ENCODE measurements around the gene KTI12.

Gene KTI12

DNA sequence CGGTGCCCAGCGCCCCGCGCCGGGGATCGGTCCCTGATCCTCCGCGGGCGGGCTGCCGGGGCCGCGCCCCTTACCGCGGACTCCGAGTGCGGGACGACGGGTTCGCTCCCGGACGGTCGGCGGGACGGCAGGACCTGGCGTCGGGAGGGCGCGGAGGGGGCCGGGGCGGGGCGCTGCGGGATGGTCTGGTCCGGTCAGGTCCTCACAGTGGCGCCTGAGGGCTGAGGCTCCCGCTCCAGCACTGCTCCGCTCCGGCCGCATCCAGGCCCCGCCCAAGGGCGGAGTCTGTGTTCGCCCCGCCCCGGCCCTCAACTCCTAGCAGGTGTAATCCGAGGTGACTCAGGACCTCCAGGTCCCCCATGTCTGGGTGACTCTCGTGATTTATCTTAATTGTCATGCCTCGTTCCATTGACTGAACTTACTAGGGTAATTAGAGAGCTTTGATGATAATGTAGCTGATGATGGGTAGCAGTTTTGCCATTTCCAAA, 43.1 kb downstream of the KTI12 start, which contains the start of gene RAB3B:
RAB3B (minus strand) TSS at position 223 of the 488 bp plus-strand sequence. CDS start 13,583 bp downstream, outside the sequence.
- peak; percentile 84 for DNase-seq (ENCODE audit: low spot score)
- ChIA-PET CTCF (no interaction called here), POLR2A (ENCODE audit: low non-redundant PET) (no interaction called here)
- TF ChIP-seq, protein P1, sequence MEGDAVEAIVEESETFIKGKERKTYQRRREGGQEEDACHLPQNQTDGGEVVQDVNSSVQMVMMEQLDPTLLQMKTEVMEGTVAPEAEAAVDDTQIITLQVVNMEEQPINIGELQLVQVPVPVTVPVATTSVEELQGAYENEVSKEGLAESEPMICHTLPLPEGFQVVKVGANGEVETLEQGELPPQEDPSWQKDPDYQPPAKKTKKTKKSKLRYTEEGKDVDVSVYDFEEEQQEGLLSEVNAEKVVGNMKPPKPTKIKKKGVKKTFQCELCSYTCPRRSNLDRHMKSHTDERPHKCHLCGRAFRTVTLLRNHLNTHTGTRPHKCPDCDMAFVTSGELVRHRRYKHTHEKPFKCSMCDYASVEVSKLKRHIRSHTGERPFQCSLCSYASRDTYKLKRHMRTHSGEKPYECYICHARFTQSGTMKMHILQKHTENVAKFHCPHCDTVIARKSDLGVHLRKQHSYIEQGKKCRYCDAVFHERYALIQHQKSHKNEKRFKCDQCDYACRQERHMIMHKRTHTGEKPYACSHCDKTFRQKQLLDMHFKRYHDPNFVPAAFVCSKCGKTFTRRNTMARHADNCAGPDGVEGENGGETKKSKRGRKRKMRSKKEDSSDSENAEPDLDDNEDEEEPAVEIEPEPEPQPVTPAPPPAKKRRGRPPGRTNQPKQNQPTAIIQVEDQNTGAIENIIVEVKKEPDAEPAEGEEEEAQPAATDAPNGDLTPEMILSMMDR (conservative IDR thresholded peaks at IDR 0.05; ENCODE audit: low read depth): no peak
- no peak within 1 kb of the TSS for H3K27ac ChIP-seq

DNA sequence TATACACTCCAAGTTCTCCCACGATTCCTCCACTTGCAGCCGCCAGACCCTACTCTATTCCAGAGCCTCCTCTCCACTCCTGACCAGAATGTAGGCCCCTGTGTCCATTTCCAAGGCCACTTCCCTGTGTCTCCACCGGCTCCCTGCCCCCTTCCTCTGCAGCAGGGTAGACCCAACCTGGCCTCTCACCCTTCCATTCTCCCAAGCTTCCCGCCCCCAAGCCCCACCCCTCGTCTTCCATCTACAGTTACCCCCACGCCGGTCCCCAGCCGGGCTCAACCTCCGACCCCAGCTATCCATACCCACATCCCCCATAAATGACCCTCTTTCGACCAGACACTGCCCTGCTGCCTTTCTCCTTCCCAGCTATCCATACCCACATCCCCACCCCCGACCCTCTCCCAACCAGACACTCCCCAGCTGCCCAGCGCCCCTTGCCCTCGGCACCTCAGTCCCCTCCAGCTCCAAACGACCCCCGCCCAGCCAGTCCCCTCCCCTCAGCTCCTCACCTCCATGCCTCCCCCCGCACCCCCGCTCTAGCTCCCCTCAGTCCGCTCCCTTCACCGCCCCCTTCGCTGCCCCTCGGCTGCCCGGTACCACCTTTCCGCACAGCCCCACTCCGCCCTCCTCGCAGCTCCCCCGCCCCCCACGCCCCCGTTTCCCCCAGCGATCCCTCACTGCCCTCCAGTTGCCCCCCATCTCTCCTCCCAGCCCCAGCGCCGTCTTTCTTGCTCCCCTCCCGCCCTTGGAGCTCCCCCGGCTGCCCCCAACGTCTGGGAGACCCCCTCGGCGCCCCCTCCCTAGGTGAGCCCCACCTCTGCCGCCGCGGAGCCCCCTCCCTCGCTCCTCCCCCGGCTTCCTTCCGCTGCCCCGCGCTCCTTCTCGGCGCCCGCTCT, 43.8 kb downstream of the KTI12 start:
- TF ChIP-seq, protein P1 (conservative IDR thresholded peaks at IDR 0.05; ENCODE audit: low read depth): no peak
- no peak overlapping the region for H3K27ac ChIP-seq
- ChIA-PET CTCF (interaction anchor here (0.7 to 1.1 kb wide), 2 partner anchors 93 to 180 kb away, joined by 3 read pairs; no protein-coding TSS in a partner anchor), POLR2A (ENCODE audit: low non-redundant PET) (no interaction called here)
- DNase-seq (ENCODE audit: low spot score): no peak

DNA sequence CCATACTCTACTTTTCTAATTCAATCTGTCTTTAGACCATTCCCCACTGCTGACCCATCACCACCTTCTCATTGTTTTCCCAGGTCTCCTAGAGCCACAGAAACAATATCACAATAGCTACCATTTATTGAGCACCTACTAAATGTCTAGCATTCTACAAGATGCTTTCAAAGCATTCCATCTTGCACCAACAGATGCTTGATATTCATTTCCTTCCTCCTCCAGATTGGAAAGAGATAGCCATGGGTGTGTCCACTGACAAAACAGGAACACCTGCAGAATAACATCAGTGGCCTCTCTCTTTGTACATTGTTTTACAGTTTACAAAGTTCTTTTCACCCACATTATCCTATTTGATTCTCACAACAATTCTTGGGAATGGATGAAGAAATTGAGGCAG, 45.4 kb downstream of the KTI12 start:
- DNase-seq (ENCODE audit: low spot score): no peak
- CTCF ChIA-PET: interaction anchor here (0.6 kb wide), 1 partner anchor 21 kb away, joined by 3 read pairs; no protein-coding TSS in a partner anchor
- POLR2A ChIA-PET (ENCODE audit: low non-redundant PET): no interaction called here
- TF ChIP-seq, protein P1 (conservative IDR thresholded peaks at IDR 0.05; ENCODE audit: low read depth): no peak
- H3K27ac ChIP-seq: no peak overlapping the region

DNA sequence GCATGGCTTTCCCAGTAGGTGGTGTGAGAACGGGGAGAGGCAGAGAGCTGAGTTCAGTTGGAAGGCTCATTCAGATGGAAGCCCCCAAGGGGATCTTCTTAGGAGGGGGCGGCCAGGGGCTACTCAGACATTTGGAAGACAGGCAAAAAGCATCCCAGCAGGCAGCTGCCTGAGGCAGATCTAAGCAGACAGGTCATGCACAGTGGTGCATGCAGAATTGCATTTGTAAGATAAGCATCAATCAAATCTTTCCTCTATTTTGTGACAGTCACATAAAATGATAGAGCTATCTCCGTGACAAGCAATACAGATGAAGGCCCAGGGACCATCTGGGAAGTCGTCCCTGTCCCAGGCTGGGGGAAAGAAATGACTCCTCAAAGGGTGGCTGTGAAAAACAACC, 46.9 kb downstream of the KTI12 start:
- no peak for DNase-seq (ENCODE audit: low spot score)
- no peak overlapping the region for H3K27ac ChIP-seq
- ChIA-PET POLR2A (ENCODE audit: low non-redundant PET) (no interaction called here), CTCF (no interaction called here)
- TF ChIP-seq, protein P1 (conservative IDR thresholded peaks at IDR 0.05; ENCODE audit: low read depth): no peak

DNA sequence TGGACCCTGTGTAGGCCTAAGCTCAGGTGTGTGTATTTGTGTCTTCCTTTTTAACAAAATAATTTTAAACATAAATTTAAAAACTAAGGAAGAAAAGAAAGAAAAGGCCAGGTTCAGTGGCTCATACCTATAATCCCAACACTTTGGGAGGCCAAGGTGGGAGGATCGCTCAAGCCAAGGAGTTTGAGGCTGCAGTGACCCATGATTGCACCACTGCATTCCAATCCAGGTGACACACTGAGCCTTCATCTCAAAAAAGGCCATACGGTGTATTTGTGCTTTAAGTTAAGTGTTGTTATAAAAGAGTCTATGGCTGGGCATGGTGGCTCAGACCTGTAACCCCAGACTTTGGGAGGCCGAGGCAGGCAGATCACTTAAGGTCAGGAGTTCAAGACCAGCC, 51.4 kb downstream of the KTI12 start:
- CTCF ChIA-PET: no interaction called here
- H3K27ac ChIP-seq: no peak overlapping the region
- POLR2A ChIA-PET (ENCODE audit: low non-redundant PET): no interaction called here
- no peak for DNase-seq (ENCODE audit: low spot score)
- TF ChIP-seq, protein P1 (conservative IDR thresholded peaks at IDR 0.05; ENCODE audit: low read depth): no peak

Measured in RWPE1 (cell line).